Activated naive CD4-positive, alpha-beta T cell treated with anti-CD3 and anti-CD28 coated beads, Interleukin-2, amount 10 ng/mL, durations not matched to agents 7 days and 5 days (primary cell): ENCODE results near the gene DCDC2C.

ENCODE experiments used
- CTCF ChIA-PET: fragments of 350-600 bp; sonication (Branson Sonifier 250); formaldehyde crosslinking; loops from one replicate; lab custom pipeline; 2021; ENCODE audit warnings: antibody characterized with exemption; lab: Charles Lee
- DNase-seq: peaks from one replicate; pipeline ENCODE4 v3.0.0-alpha.2; 2020
- H3K27ac Mint-ChIP-seq: one replicate; pipeline ENCODE4 v1.8.0; 2021; ENCODE audit warnings: mild to moderate bottlenecking, moderate library complexity, mixed read lengths
- H3K27me3 Mint-ChIP-seq: one replicate; pipeline ENCODE4 v1.8.0; 2021; ENCODE audit warnings: mild to moderate bottlenecking, mixed read lengths
- H3K36me3 Mint-ChIP-seq: one replicate; pipeline ENCODE4 v1.8.0; 2021; ENCODE audit warnings: mixed read lengths
- H3K4me1 Mint-ChIP-seq: one replicate; pipeline ENCODE4 v1.8.0; 2021; ENCODE audit warnings: mixed read lengths
- H3K4me3 Mint-ChIP-seq: one replicate; pipeline ENCODE4 v1.8.0; 2021; ENCODE audit warnings: mild to moderate bottlenecking, moderate library complexity, mixed read lengths
- H3K9me3 Mint-ChIP-seq: one replicate; pipeline ENCODE4 v1.8.0; 2021; ENCODE audit warnings: mixed read lengths

DCDC2C gene

GRCh38 chr2:3712424-3712823 lies 9.0 kb downstream of the DCDC2C start:
- Mint-ChIP-seq H3K36me3 (no peaks in the 10 kb centered on the region), H3K4me1 (no peaks in the 10 kb centered on the region), H3K9me3 (no peaks in the 10 kb centered on the region), H3K27me3 (peaks cover 12% of the 10 kb centered on the region), H3K27ac (no peak overlapping the region), H3K4me3 (no peak overlapping the region)
- no peak for DNase-seq
- CTCF ChIA-PET = no interaction called here

- peaks cover 6% of the 10 kb centered on the region for H3K27me3 Mint-ChIP-seq
- H3K9me3 Mint-ChIP-seq = no peaks in the 10 kb centered on the region
- no peak overlapping the region for H3K4me3 Mint-ChIP-seq
- no peak overlapping the region for H3K27ac Mint-ChIP-seq
- no peaks in the 10 kb centered on the region for H3K4me1 Mint-ChIP-seq
- DNase-seq = no peak
- H3K36me3 Mint-ChIP-seq = no peaks in the 10 kb centered on the region
- CTCF ChIA-PET = interaction anchor here (0.9 kb wide), 1 partner anchor 10 kb away, joined by 3 read pairs; the partner anchor contains the start of gene DCDC2C
Measured at GRCh38 chr2:3712831-3713503, 9.6 kb downstream of the DCDC2C start.

- H3K4me1 Mint-ChIP-seq = no peaks in the 10 kb centered on the region
- no peaks in the 10 kb centered on the region for H3K27me3 Mint-ChIP-seq
- no peaks in the 10 kb centered on the region for H3K36me3 Mint-ChIP-seq
- DNase-seq = no peak
- H3K4me3 Mint-ChIP-seq = no peak overlapping the region
- CTCF ChIA-PET = no interaction called here
- no peak overlapping the region for H3K27ac Mint-ChIP-seq
- H3K9me3 Mint-ChIP-seq = no peaks in the 10 kb centered on the region
Measured at GRCh38 chr2:3718679-3719078, 15.3 kb downstream of the DCDC2C start.

- no peak for DNase-seq
- H3K27me3 Mint-ChIP-seq = peaks cover 7% of the 10 kb centered on the region
- CTCF ChIA-PET = no interaction called here
- H3K9me3 Mint-ChIP-seq = no peaks in the 10 kb centered on the region
- no peak overlapping the region for H3K27ac Mint-ChIP-seq
- H3K36me3 Mint-ChIP-seq = no peaks in the 10 kb centered on the region
- no peak overlapping the region for H3K4me3 Mint-ChIP-seq
- H3K4me1 Mint-ChIP-seq = no peaks in the 10 kb centered on the region
Measured at GRCh38 chr2:3725002-3725401, 21.6 kb downstream of the DCDC2C start.

- no peaks in the 10 kb centered on the region for H3K4me1 Mint-ChIP-seq
- no peak overlapping the region for H3K4me3 Mint-ChIP-seq
- no peaks in the 10 kb centered on the region for H3K36me3 Mint-ChIP-seq
- no peaks in the 10 kb centered on the region for H3K9me3 Mint-ChIP-seq
- no peak overlapping the region for H3K27ac Mint-ChIP-seq
- DNase-seq = no peak
- CTCF ChIA-PET = interaction anchor here (2.4 to 4.5 kb wide), 2 partner anchors 55 to 58 kb away, joined by 7 to 60 read pairs; no protein-coding TSS in a partner anchor
- H3K27me3 Mint-ChIP-seq = peaks cover 7% of the 10 kb centered on the region
Measured at GRCh38 chr2:3725458-3726250, 22.3 kb downstream of the DCDC2C start.

- no peaks in the 10 kb centered on the region for H3K9me3 Mint-ChIP-seq
- peaks cover 7% of the 10 kb centered on the region for H3K27me3 Mint-ChIP-seq
- no peak overlapping the region for H3K4me3 Mint-ChIP-seq
- DNase-seq = no peak
- H3K27ac Mint-ChIP-seq = no peak overlapping the region
- no peaks in the 10 kb centered on the region for H3K36me3 Mint-ChIP-seq
- no peaks in the 10 kb centered on the region for H3K4me1 Mint-ChIP-seq
- CTCF ChIA-PET = interaction anchor here (0.6 to 4.5 kb wide), 5 partner anchors 35 to 822 kb away, joined by 3 to 60 read pairs (median 4); no protein-coding TSS in a partner anchor
Measured at GRCh38 chr2:3726511-3726910, 23.1 kb downstream of the DCDC2C start.

- DNase-seq = no peak
- Mint-ChIP-seq H3K4me1 (no peaks in the 10 kb centered on the region), H3K9me3 (no peaks in the 10 kb centered on the region), H3K27me3 (peaks cover 7% of the 10 kb centered on the region), H3K27ac (no peak overlapping the region), H3K36me3 (no peaks in the 10 kb centered on the region), H3K4me3 (no peak overlapping the region)
- CTCF ChIA-PET = interaction anchor here (0.6 to 4.5 kb wide), 16 partner anchors 13 to 821 kb away, joined by 3 to 60 read pairs (median 4); no protein-coding TSS in a partner anchor
Measured at GRCh38 chr2:3727397-3728045, 24.1 kb downstream of the DCDC2C start.

GRCh38 chr2:3728104-3729054 lies 25.0 kb downstream of the DCDC2C start:
- Mint-ChIP-seq H3K4me3 (no peak overlapping the region), H3K36me3 (no peaks in the 10 kb centered on the region), H3K27me3 (peaks cover 7% of the 10 kb centered on the region), H3K27ac (no peak overlapping the region), H3K9me3 (no peaks in the 10 kb centered on the region), H3K4me1 (no peaks in the 10 kb centered on the region)
- no peak for DNase-seq
- CTCF ChIA-PET = interaction anchor here (0.7 to 4.5 kb wide), 16 partner anchors 12 to 371 kb away, joined by 3 to 60 read pairs (median 4); no protein-coding TSS in a partner anchor

GRCh38 chr2:3729055-3729448 lies 25.7 kb downstream of the DCDC2C start:
- CTCF ChIA-PET = interaction anchor here (2.0 to 4.5 kb wide), 4 partner anchors 11 to 96 kb away, joined by 5 to 60 read pairs (median 8); no protein-coding TSS in a partner anchor
- H3K27ac Mint-ChIP-seq = no peak overlapping the region

GRCh38 chr2:3729786-3730185 lies 26.4 kb downstream of the DCDC2C start:
- H3K27me3 Mint-ChIP-seq = peaks cover 7% of the 10 kb centered on the region
- no peaks in the 10 kb centered on the region for H3K4me1 Mint-ChIP-seq
- no peak overlapping the region for H3K27ac Mint-ChIP-seq
- no peak overlapping the region for H3K4me3 Mint-ChIP-seq
- H3K36me3 Mint-ChIP-seq = no peaks in the 10 kb centered on the region
- no peak for DNase-seq
- CTCF ChIA-PET = interaction anchor here (2.0 to 4.5 kb wide), 2 partner anchors 10 to 51 kb away, joined by 5 to 60 read pairs; no protein-coding TSS in a partner anchor
- no peaks in the 10 kb centered on the region for H3K9me3 Mint-ChIP-seq

More at GRCh38 chr2:3729055-3729448, 25.7 kb downstream of the DCDC2C start:
- no peak overlapping the region for H3K4me3 Mint-ChIP-seq
- no peaks in the 10 kb centered on the region for H3K4me1 Mint-ChIP-seq
- no peak for DNase-seq
- no peaks in the 10 kb centered on the region for H3K36me3 Mint-ChIP-seq
- no peaks in the 10 kb centered on the region for H3K9me3 Mint-ChIP-seq
- peaks cover 7% of the 10 kb centered on the region for H3K27me3 Mint-ChIP-seq

- Mint-ChIP-seq H3K36me3 (no peaks in the 10 kb centered on the region), H3K4me3 (no peak overlapping the region), H3K9me3 (no peaks in the 10 kb centered on the region), H3K4me1 (no peaks in the 10 kb centered on the region), H3K27me3 (peaks cover 6% of the 10 kb centered on the region), H3K27ac (no peak overlapping the region)
- CTCF ChIA-PET = interaction anchor here (0.6 to 2.1 kb wide), 3 partner anchors 49 to 71 kb away, joined by 3 to 11 read pairs (median 3); no protein-coding TSS in a partner anchor
- no peak for DNase-seq
Measured at GRCh38 chr2:3730646-3731045, 27.3 kb downstream of the DCDC2C start.

GRCh38 chr2:3731829-3732228 lies 28.5 kb downstream of the DCDC2C start:
- Mint-ChIP-seq H3K4me3 (no peak overlapping the region), H3K36me3 (no peaks in the 10 kb centered on the region), H3K27ac (no peak overlapping the region), H3K4me1 (no peaks in the 10 kb centered on the region), H3K27me3 (peaks cover 4% of the 10 kb centered on the region), H3K9me3 (no peaks in the 10 kb centered on the region)
- DNase-seq = no peak
- CTCF ChIA-PET = interaction anchor here (2.1 kb wide), 1 partner anchor 48 kb away, joined by 11 read pairs; no protein-coding TSS in a partner anchor

- Mint-ChIP-seq H3K27me3 (peaks cover 12% of the 10 kb centered on the region), H3K36me3 (no peaks in the 10 kb centered on the region), H3K9me3 (no peaks in the 10 kb centered on the region), H3K27ac (no peak overlapping the region), H3K4me3 (no peak overlapping the region), H3K4me1 (no peaks in the 10 kb centered on the region)
- CTCF ChIA-PET = no interaction called here
- no peak for DNase-seq
Measured at GRCh38 chr2:3736112-3736511, 32.7 kb downstream of the DCDC2C start.
